Superior temporal gyrus (tissue), 1 donor: ENCODE data around the gene GPR18.
"Not testable (repeated sequence)": the region's sequence is repeated elsewhere in the genome, so short reads cannot be mapped to it uniquely, and the experiment has no call there.

ENCODE experiments used
- DNase-seq: peaks from one replicate; pipeline ENCODE4 v3.0.0-alpha.2; 2016; ENCODE audit errors: extremely low spot score

The GPR18 gene

GRCh38 chr13:99266827-99267226, 8.6 kb upstream of the GPR18 start:
- no peak for DNase-seq

GRCh38 chr13:99265821-99266426, 7.7 kb upstream of the GPR18 start:
- DNase-seq: peak; percentile 77

- no peak for DNase-seq
These were observed 7.1 kb upstream of the GPR18 start for GRCh38 chr13:99265162-99265800.

GRCh38 chr13:99264051-99264450, 5.9 kb upstream of the GPR18 start:
- DNase-seq: no peak

- DNase-seq: no peak
These were observed 5.1 kb upstream of the GPR18 start for GRCh38 chr13:99263126-99263785.

GRCh38 chr13:99261059-99261458, 2.9 kb upstream of the GPR18 start:
- DNase-seq: no peak

GRCh38 chr13:99260216-99260615, 2.0 kb upstream of the GPR18 start:
- no peak for DNase-seq

- no peak for DNase-seq
These were observed 767 bp upstream of the GPR18 start for GRCh38 chr13:99258946-99259345.

GRCh38 chr13:99257291-99257690, 888 bp downstream of the GPR18 start:
- DNase-seq: no peak

- DNase-seq: no peak
These were observed 1.5 kb downstream of the GPR18 start for GRCh38 chr13:99256709-99257108.

GRCh38 chr13:99256283-99256682, 1.9 kb downstream of the GPR18 start:
- DNase-seq: no peak

GRCh38 chr13:99255271-99255670, 2.9 kb downstream of the GPR18 start:
- DNase-seq: no peak

GRCh38 chr13:99254830-99255229, 3.3 kb downstream of the GPR18 start:
- DNase-seq: no peak

GRCh38 chr13:99251921-99252320, 6.3 kb downstream of the GPR18 start:
- no peak for DNase-seq

GRCh38 chr13:99250982-99251825, 7.0 kb downstream of the GPR18 start:
- no peak for DNase-seq

- DNase-seq: not testable (repeated sequence)
These were observed 8.6 kb downstream of the GPR18 start for GRCh38 chr13:99249606-99250005.

GRCh38 chr13:99249178-99249577, 9.0 kb downstream of the GPR18 start:
- not testable (repeated sequence) for DNase-seq

GRCh38 chr13:99246100-99246499, 12.1 kb downstream of the GPR18 start:
- DNase-seq: no peak

GRCh38 chr13:99237981-99238662, 20.1 kb downstream of the GPR18 start:
- no peak for DNase-seq

GRCh38 chr13:99231721-99232120, 26.5 kb downstream of the GPR18 start:
- no peak for DNase-seq

GRCh38 chr13:99230991-99231390, 27.2 kb downstream of the GPR18 start:
- no peak for DNase-seq

GRCh38 chr13:99230588-99230987, 27.6 kb downstream of the GPR18 start:
- not testable (repeated sequence) for DNase-seq
